Nephron (organoid): ENCODE measurements around the gene CCDC192.

Source experiments
- H3K27ac Mint-ChIP-seq, 3 experiments: 2 replicates each; pipeline ENCODE4 v1.8.0; 2020; ENCODE audit warnings: mixed read lengths in 3 of 3, mild to moderate bottlenecking in 2 of 3, moderate library complexity in 1 of 3
- H3K27me3 Mint-ChIP-seq: 2 replicates; pipeline ENCODE4 v1.8.0; 2021; ENCODE audit warnings: low read depth, mild to moderate bottlenecking, moderate library complexity, mixed read lengths
- H3K36me3 Mint-ChIP-seq: 2 replicates; pipeline ENCODE4 v1.8.0; 2020; ENCODE audit warnings: low read depth, mixed read lengths
- H3K4me1 Mint-ChIP-seq: 2 replicates; pipeline ENCODE4 v1.8.0; 2020; ENCODE audit warnings: mixed read lengths
- H3K4me3 Mint-ChIP-seq, 3 experiments: 2 replicates each; pipeline ENCODE4 v1.8.0; 2020; ENCODE audit warnings: mild to moderate bottlenecking in 3 of 3, mixed read lengths in 3 of 3, moderate library complexity in 2 of 3
- H3K9me3 Mint-ChIP-seq: 2 replicates; pipeline ENCODE4 v1.8.0; 2020; ENCODE audit warnings: mixed read lengths
- TF ChIP-seq, protein P1 (sequence below), 3 experiments: fragments of 200-600 bp; sonication (generic); IDR thresholded peaks; one replicate each; pipeline ENCODE4 v1.5.0; 2021; ENCODE audit warnings: antibody characterized with exemption in 3 of 3; ENCODE audit not compliant: unreplicated experiment in 3 of 3

Gene CCDC192

DNA sequence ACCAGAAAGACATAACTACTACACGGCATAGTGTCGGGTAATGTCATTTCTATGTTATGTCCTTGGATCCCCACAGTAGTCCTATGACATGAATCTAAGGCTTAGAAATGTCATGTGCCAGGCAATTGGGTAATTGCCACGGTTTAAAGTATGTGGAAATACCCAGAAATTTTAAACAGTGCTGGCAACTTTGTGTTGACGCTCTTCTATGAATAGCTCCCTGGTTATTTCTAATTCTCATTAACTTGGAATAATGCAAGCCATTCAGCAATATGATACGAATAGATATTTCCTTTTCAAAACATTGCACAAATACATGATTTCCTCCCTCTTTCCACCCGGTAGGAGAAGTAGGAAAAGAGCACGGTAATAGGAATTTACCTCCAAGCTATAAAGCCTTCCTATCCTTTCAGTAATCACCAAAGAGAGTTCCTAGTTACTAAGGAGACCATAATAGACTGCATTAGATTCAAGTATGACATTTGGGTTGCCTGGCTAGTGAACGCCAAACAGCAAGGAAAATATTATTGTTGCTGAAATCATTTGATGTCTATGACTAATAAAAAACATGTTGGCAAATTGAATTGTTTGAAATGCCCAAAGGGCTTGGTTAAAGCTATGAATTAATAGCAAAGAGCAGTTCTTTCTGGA is 168.4 kb downstream of the CCDC192 start:
- Mint-ChIP-seq H3K27me3 (no peaks in the 10 kb centered on the region), H3K9me3 (no peaks in the 10 kb centered on the region), H3K36me3 (no peaks in the 10 kb centered on the region), H3K27ac (peak overlapping the region; percentile 9 to 40 (median 17)), H3K4me1 (peaks cover 13% of the 10 kb centered on the region), H3K4me3 (no peak overlapping the region)
- TF ChIP-seq, protein P1, sequence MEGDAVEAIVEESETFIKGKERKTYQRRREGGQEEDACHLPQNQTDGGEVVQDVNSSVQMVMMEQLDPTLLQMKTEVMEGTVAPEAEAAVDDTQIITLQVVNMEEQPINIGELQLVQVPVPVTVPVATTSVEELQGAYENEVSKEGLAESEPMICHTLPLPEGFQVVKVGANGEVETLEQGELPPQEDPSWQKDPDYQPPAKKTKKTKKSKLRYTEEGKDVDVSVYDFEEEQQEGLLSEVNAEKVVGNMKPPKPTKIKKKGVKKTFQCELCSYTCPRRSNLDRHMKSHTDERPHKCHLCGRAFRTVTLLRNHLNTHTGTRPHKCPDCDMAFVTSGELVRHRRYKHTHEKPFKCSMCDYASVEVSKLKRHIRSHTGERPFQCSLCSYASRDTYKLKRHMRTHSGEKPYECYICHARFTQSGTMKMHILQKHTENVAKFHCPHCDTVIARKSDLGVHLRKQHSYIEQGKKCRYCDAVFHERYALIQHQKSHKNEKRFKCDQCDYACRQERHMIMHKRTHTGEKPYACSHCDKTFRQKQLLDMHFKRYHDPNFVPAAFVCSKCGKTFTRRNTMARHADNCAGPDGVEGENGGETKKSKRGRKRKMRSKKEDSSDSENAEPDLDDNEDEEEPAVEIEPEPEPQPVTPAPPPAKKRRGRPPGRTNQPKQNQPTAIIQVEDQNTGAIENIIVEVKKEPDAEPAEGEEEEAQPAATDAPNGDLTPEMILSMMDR (IDR thresholded peaks at IDR 0.05; ENCODE audit: unreplicated experiment in 3 of 3), result no peak

DNA sequence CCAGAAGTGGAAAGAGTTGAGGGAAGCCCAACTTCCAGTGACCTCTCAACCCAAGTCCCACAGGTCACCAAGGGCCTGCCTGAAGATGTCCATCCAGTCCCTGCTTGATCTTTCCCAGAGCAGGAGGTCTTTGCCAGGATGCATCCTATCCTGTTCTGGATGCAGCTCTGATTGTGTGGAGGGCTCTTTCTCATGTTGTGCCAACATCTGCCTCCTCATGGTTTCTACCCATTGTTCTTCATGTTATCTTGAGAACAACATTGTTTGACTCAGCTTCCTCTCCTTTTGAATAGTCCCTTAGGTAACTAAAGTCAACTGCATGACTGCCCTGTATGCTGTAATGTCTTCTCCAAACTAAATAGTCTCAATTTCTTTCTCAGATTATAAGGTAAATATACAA is 169.3 kb downstream of the CCDC192 start:
- TF ChIP-seq, protein P1 (IDR thresholded peaks at IDR 0.05; ENCODE audit: unreplicated experiment in 3 of 3), result no peak
- Mint-ChIP-seq H3K4me1 (peaks cover 5% of the 10 kb centered on the region), H3K27ac (no peak overlapping the region), H3K27me3 (no peaks in the 10 kb centered on the region), H3K36me3 (no peaks in the 10 kb centered on the region), H3K9me3 (no peaks in the 10 kb centered on the region), H3K4me3 (no peak overlapping the region)

DNA sequence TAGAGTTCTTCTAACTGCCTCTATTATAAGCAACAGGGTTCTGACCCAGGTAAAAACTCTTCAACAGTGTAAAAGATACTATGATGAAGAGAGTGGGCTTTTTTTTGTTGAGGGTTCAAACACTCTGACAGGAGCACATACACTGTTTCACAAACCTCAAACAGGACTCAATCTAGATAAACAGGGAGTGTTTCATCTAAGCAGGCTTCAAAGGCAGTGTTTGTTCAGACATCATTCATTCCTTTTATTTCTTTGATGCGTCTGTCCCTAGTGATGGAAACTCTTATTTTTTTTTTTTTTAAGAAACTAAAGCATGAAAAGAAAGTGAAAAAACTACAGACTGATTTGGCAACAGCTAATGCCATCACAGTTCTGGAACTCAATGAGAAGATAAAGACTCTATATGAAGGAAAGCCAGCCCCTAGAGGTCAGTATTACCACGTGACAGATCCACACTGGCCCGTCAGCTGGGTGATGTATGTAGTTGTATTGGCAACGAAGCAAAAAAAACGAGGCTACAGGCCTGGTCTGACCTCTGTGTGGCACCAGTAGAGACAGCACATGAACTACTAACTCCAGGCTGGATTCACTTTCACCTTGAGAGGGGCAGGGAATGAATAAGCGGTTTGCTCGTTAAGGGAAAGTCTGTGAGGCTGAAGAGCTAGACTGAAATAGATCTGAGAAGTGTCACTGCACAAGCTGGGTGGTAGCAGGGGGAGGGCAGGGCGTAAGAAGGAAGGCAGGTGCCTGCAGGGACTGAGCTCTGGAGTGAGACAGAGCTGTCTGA is 172.2 kb downstream of the CCDC192 start:
- Mint-ChIP-seq H3K27me3 (no peaks in the 10 kb centered on the region), H3K4me3 (no peak overlapping the region), H3K4me1 (peaks cover 11% of the 10 kb centered on the region), H3K27ac (no peak overlapping the region), H3K36me3 (peaks cover 5% of the 10 kb centered on the region), H3K9me3 (peaks cover 4% of the 10 kb centered on the region)
- TF ChIP-seq, protein P1 (IDR thresholded peaks at IDR 0.05; ENCODE audit: unreplicated experiment in 3 of 3), result peak in 2 of 3 experiments; percentile 41 to 49

DNA sequence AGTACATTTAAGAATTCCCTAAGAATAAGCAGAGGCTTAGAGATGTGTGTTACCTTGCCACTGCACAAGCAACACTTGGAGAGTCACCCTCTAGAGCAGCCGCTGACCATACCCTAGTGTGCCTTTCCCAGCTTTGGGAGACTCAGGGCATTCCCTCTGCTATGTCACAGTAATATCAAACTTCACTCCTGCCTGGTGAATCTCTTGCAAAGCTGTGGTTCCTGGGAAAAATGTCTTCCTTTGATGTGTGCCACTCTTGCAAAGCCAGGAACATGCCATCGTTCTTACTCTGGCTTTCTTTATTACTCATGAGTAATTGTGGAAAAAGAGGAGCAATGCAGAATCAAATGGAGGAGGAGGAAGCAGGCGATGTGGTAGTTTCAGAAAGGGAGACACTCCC is 173.2 kb downstream of the CCDC192 start:
- Mint-ChIP-seq H3K27ac (peak overlapping the region in 2 of 3 experiments; percentile 40 to 80), H3K9me3 (peaks cover 4% of the 10 kb centered on the region), H3K36me3 (peaks cover 5% of the 10 kb centered on the region), H3K4me3 (no peak overlapping the region), H3K27me3 (no peaks in the 10 kb centered on the region), H3K4me1 (peaks cover 11% of the 10 kb centered on the region)
- TF ChIP-seq, protein P1 (IDR thresholded peaks at IDR 0.05; ENCODE audit: unreplicated experiment in 3 of 3), result no peak

DNA sequence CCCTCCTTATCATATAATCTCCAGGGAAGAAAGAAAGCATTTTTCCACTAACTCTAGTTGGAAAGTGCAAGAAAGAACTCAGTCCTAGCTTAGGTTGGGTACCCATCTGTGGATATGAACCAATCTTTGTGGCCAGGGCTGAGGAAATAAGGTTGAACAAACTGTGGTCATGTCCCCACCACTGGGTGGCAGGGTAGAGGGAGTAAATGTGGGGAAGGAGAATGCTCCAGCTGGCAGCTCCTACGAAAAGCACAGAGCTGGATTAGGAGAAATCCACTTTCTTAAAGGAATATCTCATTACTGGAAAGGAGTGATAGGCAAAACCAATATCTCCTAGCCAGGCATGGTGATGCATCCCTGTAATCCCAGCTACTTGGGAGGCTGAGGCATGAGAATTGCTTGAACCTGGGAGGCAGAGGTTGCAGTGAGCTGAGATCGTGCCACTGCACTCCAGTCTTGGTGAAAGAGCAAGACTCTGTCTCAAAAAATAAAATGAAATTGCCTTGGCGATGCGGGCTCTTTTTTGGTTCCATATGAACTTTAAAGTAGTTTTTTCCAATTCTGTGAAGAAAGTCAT is 175.1 kb downstream of the CCDC192 start:
- Mint-ChIP-seq H3K27ac (no peak overlapping the region), H3K4me3 (no peak overlapping the region), H3K9me3 (peaks cover 4% of the 10 kb centered on the region), H3K27me3 (no peaks in the 10 kb centered on the region), H3K4me1 (peaks cover 18% of the 10 kb centered on the region), H3K36me3 (peaks cover 5% of the 10 kb centered on the region)
- TF ChIP-seq, protein P1 (IDR thresholded peaks at IDR 0.05; ENCODE audit: unreplicated experiment in 3 of 3), result peak in 2 of 3 experiments; percentile 7 to 18
